Ishikawa (cell line): Measurements from ENCODE around the gene MAML1.

ENCODE experiments used
- CEBPB ChIP-seq: IDR thresholded peaks from 2 replicates; pipeline ENCODE4 v1.6.1; 2012
- CREB1 ChIP-seq: IDR thresholded peaks from 2 replicates; pipeline ENCODE4 v1.6.1; 2012; ENCODE audit warnings: low read depth
- EGR1 ChIP-seq: IDR thresholded peaks from 2 replicates; pipeline ENCODE4 v1.6.1; 2012
- EP300 ChIP-seq: IDR thresholded peaks from 2 replicates; pipeline ENCODE4 v1.6.1; 2012; ENCODE audit warnings: borderline replicate concordance
- FOXM1 ChIP-seq: IDR thresholded peaks from 2 replicates; pipeline ENCODE4 v1.6.1; 2012; ENCODE audit warnings: low read depth, borderline replicate concordance
- MAX ChIP-seq: IDR thresholded peaks from 2 replicates; pipeline ENCODE4 v1.6.1; 2012
- NFIC ChIP-seq: IDR thresholded peaks from 2 replicates; pipeline ENCODE4 v1.6.1; 2012
- RAD21 ChIP-seq: IDR thresholded peaks from 2 replicates; pipeline ENCODE4 v1.6.1; 2012; ENCODE audit warnings: low read depth
- REST ChIP-seq: IDR thresholded peaks from 2 replicates; pipeline ENCODE4 v1.6.1; 2012; ENCODE audit warnings: low read depth, mild to moderate bottlenecking
- TAF1 ChIP-seq: IDR thresholded peaks from 2 replicates; pipeline ENCODE4 v1.6.1; 2012; ENCODE audit warnings: low read depth, mild to moderate bottlenecking
- TCF12 ChIP-seq: IDR thresholded peaks from 2 replicates; pipeline ENCODE4 v1.6.1; 2012; ENCODE audit warnings: low read depth
- TEAD4 ChIP-seq: IDR thresholded peaks from 2 replicates; pipeline ENCODE4 v1.6.1; 2012
- USF1 ChIP-seq: IDR thresholded peaks from 2 replicates; pipeline ENCODE4 v1.6.1; 2012
- YY1 ChIP-seq: IDR thresholded peaks from 2 replicates; pipeline ENCODE4 v1.6.1; 2012; ENCODE audit warnings: low read depth
- ZBTB7A ChIP-seq: IDR thresholded peaks from 2 replicates; pipeline ENCODE4 v1.6.1; 2012; ENCODE audit warnings: low read depth

Gene MAML1

GRCh38 chr5:179763215-179763945 is 30.8 kb downstream of the MAML1 start:
- TF ChIP-seq RAD21 (peak; percentile 77), TAF1 (no peak)

GRCh38 chr5:179764056-179764455 is 31.4 kb downstream of the MAML1 start:
- TF ChIP-seq USF1 (no peak), FOXM1 (no peak), MAX (no peak), TAF1 (no peak), EP300 (no peak), CREB1 (no peak), REST (no peak), ZBTB7A (no peak), YY1 (no peak), EGR1 (no peak), TCF12 (no peak), TEAD4 (no peak)

- TF ChIP-seq CREB1 (no peak), RAD21 (no peak), CEBPB (no peak), MAX (no peak), TEAD4 (no peak), EP300 (no peak), NFIC (no peak), ZBTB7A (no peak), REST (no peak)
These were observed 32.8 kb downstream of the MAML1 start for GRCh38 chr5:179765400-179765799.

- TF ChIP-seq TEAD4 = no peak
- no peak for TF ChIP-seq NFIC
- TF ChIP-seq USF1 = no peak
- TF ChIP-seq EGR1 = no peak
- TF ChIP-seq REST = no peak
- TF ChIP-seq YY1 = no peak
- no peak for TF ChIP-seq CEBPB
- no peak for TF ChIP-seq CREB1
- no peak for TF ChIP-seq EP300
- TF ChIP-seq MAX = no peak
- no peak for TF ChIP-seq TAF1
- no peak for TF ChIP-seq RAD21
- no peak for TF ChIP-seq FOXM1
- TF ChIP-seq ZBTB7A = no peak
- TF ChIP-seq TCF12 = no peak
These were observed 33.6 kb downstream of the MAML1 start for GRCh38 chr5:179766021-179766725.
